ENCODE data around the gene HOXA6. TPM values are rescaled to one million over a fixed set of nuclear protein-coding genes. Genes with fewer than 3 reads are reported as not detected.

Gene HOXA6
- total RNA-seq, 1 donor from 2014 or later, result not detected

DNA sequence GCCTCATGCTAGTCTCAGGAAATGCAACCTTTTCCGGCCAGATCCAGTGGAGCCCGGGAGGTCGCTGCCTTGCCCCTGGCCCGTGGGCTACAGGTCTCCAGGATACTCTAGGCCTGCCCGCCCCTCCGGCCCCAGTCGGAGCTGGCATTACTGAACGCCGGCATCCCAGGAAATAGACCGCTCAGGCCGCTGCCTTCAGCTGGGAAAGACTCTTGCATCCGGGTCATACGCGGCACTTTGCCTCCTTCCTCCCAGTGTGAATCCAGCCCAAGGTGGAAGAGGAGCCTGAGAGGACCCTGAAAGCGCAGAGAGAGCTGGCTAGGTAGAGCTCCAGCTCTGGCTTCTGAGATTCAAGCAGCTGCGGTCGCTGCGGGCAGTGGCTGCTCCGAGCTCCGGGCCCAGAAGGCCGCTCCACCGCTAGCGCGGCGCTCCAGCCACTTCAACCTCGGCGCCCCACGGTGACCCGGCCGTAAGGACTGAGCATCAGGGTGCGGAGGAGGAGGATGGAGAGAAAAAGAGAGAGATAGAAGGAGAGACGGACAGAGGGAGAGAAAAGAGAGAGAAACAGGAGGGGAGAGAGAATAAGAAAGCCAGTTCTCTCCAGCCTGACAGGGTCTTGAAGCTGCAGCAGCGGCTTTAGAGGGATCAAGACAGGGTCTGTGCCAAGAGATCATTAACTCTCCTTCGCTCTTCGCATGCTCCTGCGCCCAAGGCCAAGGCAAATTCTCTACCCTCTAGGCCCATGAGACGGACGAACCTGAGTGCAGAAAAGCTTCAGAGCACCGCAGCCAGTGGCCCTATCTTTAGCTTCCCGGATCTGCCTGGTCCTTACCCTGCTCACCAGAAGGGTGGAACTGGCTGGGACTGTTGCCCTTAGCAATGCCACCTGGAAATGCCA, 28.3 kb upstream of the HOXA6 start:
- DNase-seq (no peak), ATAC-seq (ENCODE audit: poor library complexity) (no peak)
- intact Hi-C loops (cut with DNase I), result no loop called here

DNA sequence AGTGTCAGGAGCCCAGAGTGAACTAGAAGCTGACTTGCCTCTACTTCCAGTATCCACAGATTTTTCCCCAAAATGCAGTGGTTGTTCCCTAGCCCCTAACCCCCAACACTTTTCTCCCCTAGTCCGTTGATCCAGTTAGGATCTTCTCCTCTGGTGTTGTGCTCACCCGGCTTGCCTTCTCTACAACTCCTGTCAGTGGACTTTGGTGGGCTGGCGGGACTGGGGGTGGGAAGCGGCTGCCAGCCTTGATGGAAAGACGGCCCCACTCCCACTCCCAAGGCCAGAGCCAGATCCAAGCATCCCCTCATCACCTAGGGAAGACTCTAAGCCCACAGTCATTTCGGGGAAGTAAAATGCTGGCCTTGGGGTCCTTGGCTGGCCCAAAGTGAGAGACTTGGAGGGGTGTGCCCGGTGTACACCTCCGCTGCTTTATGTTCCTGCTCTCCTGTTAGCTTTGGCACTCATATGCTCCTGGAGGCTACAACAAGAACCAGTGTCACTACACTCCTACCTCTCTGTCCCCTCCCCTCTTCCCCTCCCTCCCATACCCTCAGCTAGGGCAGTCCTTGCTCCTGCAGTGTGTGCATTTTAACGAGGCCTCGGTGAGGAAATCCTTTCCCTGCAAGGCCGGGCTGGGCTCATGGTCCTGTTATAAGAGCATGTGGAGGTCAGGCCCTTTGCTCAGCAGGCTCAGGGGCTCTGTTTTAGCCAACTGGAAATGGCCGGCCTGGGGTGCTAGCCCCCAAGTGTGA, 27.5 kb upstream of the HOXA6 start:
- intact Hi-C loops (cut with DNase I), result no loop called here
- no peak for DNase-seq
- ATAC-seq (ENCODE audit: poor library complexity), result no peak

DNA sequence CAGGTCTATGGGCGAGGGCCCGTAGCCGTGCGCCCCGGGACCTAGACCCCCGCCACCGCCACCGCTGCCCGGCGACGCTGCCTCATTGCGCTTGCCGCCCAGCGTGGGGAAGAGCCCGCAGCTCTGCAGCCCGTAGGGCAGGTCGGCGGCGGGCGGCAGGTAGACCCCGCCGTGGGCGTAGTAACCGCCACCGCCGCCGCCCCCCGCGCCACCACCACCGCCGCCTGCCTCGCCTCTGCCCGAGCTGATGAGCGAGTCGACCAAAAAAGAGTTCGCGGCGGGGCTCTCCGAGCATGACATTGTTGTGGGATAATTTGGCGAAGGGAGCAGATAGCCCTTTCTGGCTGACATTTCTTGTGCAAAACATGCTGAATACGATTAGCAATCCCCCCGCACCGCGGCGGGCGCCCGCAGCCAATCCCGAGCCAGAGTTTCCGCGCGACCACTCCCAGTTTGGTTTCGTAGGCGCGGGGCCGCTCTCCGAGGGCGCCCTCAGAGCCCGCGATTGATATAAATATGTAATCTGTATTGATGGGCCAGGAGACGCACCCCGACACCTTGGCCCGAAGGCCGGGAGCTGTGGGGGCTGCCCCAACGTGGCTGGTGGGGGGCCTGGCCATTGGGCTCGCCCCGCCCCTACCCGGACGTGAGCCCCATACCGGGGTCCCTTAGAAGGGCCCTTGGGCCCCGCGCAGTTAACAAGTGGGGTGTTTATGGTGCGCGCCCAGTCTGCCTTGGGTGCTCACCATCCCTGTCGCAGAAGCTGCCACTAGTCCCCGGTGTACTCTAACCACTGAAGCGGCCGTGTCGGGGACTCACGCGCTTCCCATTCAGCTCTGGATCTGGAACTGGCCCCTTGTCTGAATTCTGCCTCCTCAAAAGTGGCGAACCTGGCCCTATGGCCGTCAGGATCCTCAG, 26.6 kb upstream of the HOXA6 start, which contains the start of gene HOXA10:
Gene HOXA10, minus strand, starts transcription at position 365 of the 918 bp plus-strand sequence. Its CDS starts 14 bp downstream, at position 351.
- DNase-seq, result no peak
- intact Hi-C loops (cut with DNase I), result no loop called here
- no peak for ATAC-seq (ENCODE audit: poor library complexity)

DNA sequence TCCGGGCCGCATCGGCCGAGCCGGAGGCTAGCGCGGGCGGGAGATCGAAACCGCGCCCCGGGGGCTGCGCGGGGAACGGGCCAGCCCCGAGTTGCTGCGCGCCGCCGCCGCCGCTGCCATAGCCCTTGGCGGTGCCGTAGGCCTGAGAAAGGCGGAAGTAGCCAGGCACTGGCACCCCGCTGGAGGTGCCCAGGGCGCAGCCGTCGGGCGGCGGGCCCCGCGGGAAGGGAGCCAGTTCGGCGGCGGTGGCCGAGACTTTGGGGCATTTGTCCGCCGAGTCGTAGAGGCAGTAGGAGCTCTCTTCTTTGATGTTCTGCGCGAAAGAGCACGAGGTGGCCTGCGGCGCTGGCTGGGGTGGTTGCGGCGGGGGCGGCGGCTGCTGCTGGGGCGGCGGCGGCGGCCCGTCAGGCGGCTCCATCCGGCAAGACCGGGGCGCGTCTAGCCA, 26.0 kb upstream of the HOXA6 start:
- intact Hi-C loops (cut with DNase I), result no loop called here
- ATAC-seq (ENCODE audit: poor library complexity) (peak; percentile 63), DNase-seq (no peak)

DNA sequence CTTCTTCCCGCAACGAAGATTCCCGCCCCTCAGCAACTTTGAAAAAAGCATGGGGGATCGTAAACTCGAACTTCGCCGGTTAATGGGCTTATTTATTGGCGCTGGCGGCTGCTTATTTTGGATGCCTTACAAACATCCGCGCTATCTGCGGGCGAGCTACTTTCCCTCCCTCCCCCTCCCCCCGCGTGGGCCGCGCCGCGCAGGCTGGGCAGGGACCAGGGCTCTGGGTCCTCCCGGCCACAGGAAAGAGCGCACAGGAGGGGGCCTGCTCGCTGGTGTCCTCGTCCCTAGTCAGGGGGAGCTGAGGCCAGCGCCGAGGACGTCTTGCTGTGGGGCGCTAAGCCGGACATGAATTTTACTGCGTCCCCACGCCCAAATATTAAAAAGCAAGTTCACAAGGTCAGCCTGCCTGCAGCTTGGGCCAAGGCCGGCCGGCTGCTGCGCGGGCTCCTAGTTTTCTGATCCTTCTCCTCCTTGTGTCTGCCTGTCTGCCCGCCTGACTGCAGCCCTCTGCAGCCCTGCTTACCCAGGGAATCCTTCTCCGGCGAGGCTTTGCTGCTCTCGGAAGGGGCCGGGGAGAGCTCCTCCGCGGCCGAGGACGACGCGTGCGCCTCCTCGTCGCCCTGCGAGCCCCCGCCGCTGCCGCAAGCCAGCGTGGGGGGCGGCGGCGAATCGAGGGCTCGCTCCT, 25.4 kb upstream of the HOXA6 start:
- intact Hi-C loops (cut with DNase I), result no loop called here
- no peak for DNase-seq
- ATAC-seq (ENCODE audit: poor library complexity), result peak; percentile 39

DNA sequence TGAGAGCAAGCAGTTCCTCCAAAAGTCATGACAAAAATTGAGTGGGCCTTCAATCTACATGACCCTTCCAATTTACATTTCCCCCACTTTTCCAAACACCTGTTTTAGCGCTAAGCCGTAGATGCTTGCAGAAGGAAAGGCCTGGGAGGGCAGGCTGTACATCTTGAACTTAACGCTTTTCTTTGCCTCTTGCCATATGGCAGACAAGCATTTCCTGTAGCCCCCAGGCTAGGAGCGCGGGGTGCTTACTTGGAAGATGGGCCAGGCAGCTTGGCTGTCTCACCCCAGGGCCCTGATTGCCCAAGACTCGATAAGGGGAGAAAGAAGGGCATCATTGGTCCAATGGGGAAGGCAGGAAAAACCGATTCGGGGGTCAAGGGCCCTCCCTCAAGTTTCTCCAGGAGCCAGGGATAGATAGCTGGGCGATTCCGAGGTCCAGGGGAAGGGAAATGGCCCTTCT, 24.8 kb upstream of the HOXA6 start:
- DNase-seq (no peak), ATAC-seq (ENCODE audit: poor library complexity) (no peak)
- intact Hi-C loops (cut with DNase I), result no loop called here

DNA sequence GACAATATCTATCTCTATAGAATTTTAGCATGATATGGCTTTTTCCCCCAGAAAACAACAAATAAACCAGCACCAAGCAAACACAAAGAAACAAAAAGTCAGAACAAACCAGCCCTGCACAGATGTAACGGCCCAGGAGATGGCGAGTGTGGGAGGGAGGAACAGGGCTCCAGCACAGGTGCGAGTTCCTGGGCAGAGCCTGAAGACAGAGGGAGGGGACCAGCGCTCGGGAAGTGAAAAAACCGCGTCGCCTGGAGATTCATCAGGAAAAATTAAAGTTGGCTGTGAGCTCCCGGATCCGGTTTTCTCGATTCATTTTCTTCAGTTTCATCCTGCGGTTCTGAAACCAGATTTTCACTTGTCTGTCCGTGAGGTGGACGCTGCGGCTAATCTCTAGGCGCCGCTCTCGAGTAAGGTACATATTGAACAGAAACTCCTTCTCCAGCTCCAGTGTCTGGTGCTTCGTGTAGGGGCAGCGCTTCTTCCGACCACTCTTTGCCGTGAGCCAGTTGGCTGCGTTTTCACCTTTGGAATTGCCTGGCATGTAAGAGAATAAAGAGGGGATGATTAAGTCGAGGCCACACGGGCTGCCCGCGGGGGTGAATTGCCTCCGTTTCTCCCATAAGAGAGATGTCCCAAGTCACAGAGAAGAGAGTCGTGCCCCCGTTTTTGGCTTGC, 24.2 kb upstream of the HOXA6 start:
- intact Hi-C loops (cut with DNase I), result no loop called here
- DNase-seq, result no peak
- no peak for ATAC-seq (ENCODE audit: poor library complexity)

DNA sequence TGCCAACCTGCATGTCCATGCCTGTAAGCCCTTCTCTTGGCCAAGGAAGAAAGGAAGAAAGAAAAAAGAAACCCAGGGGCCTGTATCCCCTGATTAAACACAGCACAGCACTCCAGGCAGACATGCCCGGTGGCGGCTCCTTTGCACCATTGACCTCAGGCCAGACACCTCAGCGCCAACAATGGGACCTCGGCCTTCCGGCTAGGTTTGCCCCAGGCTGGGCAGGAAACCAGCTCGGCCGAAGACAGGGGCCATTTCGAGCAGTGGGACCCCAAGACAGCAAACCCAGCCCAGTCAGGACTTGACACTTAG, 23.7 kb upstream of the HOXA6 start:
- no peak for DNase-seq
- ATAC-seq (ENCODE audit: poor library complexity), result no peak
- intact Hi-C loops (cut with DNase I), result no loop called here

DNA sequence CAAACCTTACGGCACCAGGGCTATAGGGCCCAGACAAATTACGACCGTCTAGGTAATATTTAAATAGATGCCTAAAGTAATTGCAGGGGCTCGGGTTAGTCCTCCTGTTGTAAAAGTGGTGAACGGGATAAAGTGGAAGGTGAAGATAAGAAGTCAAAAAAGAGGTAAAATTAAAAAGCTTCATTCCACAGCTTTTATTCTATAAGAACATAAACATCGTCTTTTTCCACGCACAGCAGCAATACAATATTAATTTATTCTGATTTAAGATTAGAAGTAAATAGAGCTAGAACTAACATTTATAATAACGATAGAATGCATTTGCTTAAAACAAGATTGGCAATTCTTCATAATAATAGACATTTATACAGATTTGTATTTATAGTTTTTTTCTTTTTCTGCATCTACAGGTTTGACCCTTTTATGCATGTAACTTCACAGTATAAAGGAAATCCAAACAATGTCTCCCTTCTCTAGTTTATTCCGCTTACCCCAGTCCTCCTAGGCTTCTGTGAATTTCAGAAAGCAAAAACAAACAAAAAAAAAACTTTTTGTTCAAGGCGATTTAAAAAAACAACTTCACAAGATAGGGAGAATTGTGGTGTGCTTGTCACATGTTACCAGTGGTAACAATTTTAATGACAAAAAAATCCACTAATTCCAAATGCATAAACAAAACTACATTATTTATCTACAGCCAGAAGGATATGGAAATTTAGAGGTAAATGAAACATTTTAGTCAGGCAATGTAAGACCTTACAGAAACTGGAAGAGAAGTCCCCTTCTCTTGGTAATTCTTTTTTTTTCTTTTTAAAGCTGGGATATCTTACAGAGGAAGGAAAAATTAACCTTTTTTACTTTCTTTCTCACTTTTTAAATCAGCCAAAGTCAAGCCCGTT, 23.1 kb upstream of the HOXA6 start:
- DNase-seq (no peak), ATAC-seq (ENCODE audit: poor library complexity) (no peak)
- intact Hi-C loops (cut with DNase I), result no loop called here

DNA sequence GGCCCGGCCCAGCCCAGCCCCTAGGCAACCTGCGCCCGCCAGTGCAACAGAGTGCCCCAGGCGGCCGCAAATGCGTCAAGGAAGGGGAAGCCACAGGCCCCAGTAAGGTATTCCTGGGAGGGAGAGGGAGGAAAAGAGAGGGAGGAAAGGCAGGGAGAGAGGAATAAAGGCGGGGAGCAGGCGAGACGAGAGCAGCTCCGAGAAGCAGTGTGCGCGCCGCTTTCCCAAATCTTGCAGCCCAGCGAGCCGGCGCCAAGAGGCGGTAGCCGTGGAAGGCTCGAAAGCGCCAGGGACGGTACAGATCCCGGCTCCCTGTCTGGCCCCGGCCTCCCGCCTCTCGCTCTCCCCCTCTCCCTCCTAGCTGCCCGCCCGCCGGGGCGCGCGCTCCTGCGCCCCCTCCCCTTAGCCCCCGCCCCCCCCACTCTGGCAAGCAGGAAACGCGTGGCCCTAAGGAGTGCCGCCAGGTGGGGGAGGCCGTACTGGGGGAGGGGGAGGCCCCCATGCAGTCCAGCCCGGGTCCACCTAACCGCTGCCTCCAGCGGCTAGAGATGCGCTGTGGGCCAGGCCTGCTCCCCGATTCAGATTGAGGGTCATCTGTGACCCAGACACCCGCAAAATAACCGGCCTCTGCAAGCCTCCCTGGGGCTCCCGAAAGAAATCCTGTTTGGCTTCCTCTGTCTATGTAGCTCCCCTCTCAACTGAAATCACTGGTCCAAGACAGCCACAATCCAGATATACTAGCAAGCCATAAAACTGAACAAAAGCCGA, 22.3 kb upstream of the HOXA6 start:
- ATAC-seq (ENCODE audit: poor library complexity) (no peak), DNase-seq (peak; percentile 22)
- intact Hi-C loops (cut with DNase I), result loop anchor here (10.0 kb wide), 1 partner anchor 1275 kb away; no protein-coding TSS in a partner anchor

DNA sequence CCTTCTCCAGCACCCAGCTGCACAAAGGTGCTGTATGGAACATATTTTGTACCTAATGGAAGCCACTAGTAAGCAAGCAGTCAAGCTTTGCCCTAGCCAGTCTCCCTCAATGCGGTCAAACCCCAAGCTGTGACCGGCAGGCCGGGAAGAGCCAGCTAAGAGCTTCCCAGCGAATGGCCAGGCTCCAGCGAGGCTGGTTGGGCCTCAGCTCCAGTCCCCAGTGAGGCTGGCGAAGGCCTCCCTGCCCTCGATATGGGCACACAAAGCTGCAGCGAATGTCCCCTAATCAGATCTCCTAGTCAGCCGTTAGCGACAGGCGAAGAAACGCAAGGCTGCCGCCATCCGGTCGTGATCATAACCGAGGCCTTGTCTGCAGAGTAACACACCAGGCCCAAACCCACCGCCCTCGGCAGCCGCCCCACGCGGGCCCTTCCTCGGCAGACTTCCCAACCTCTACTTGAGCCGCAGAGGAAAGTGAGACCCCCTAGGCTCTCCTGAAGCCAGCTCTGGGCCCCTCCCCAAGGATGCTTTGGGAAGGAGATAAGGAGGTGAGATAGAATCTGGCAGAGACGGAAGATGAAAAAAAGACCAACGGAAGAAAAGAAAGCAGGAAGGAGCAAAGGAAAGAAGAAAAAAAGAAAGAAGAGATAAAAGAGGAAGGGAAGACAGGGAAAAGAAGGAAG, 20.8 kb upstream of the HOXA6 start:
- DNase-seq (peak; percentile 29), ATAC-seq (ENCODE audit: poor library complexity) (no peak)
- intact Hi-C loops (cut with DNase I), result loop anchor here (10.0 kb wide), 1 partner anchor 1274 kb away; no protein-coding TSS in a partner anchor

DNA sequence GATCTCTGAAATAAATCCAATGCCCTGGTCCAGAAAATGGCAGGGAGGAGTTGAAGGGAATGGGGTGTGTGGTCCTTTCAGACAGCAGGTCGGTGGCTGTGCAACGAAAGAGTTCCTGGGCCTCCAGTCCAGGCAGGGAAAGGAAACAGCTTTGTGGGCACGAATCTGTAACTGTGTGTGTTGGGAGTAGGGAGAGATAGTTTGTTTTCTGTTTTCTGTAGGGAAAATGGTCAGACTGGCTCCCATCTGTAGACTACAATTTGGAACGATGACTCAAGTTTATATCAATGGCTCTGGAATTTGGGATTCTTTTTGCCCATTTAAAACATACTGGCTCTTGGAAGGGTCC, 20.3 kb upstream of the HOXA6 start:
- no peak for DNase-seq
- ATAC-seq (ENCODE audit: poor library complexity), result no peak
- intact Hi-C loops (cut with DNase I), result loop anchor here (10.0 kb wide), 1 partner anchor 1273 kb away; no protein-coding TSS in a partner anchor

DNA sequence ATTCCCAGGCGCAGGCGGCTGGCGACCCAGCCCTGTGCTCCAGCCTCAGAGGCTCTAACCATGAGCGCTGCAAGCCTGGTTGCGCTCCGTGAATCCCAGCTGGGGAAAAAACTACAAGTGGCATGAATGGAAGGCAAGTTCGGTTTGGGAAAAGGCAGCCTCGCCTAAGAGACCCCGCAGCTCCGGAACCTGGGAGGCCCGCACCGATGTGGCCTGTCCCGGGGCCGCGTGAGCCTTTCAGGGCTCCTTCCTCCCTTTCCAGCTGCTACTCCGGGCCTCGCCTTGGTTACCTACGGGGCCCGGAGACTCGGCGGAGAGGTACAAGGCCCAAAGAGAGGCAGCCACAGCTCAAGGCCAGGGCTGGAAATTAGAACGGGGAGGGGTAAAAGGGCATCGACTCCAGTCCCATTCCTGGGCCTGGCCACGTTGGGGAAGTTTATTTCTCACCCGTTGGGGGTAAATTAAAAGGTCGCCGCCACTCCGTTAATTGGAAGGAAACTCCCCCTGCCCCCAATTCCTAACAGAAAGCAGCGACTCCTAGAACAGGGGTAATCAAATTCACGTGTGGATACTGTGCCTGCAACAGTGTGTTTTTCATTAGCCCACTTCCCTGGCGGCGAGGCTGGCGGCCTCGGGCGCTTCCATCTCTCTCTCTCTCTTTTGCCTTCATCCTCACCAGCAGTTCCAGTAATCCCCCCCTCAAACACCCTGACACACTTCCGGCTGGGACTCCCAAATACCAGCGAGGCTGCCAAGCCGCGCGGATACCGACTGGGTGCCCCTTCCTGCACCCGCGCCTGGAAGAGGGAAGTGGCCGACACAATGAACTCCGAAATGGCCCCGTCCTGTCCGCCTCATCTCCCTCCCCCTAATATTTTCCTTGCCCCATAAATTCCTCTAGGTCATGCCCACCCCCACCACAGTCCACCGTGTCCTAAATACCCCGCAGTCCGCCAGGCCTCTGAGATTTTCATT, 19.2 kb upstream of the HOXA6 start:
- peak; percentile 35 for DNase-seq
- no peak for ATAC-seq (ENCODE audit: poor library complexity)
- intact Hi-C loops (cut with DNase I), result loop anchor here (10.0 kb wide), 1 partner anchor 1272 kb away; no protein-coding TSS in a partner anchor

DNA sequence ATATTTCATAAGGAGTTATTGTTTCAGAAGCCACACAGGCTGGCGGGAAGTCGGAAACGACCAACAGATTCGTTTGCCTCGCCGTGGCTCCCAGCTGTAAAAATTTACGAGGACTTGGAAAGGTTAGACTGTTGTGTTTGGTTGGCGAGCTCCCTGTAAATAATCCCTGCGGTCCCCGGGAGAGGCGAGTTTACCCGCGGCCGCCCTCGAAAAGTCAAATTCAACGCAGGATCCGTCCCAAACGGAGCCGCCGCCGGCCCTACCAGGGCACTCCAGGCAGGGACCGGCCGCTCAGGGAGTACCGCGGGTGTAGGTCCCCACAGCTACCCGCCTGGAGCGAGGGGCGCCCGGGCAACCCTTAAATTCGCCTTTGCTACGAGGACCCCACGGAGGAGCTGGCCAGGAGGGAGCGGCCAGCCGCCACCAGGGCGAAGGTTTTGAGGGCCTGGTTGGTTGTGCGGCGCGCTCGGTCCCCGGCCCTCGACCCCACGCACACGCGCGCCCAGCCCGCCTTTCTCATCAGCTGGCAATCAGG, 18.5 kb upstream of the HOXA6 start:
- DNase-seq, result peak; percentile 37
- intact Hi-C loops (cut with DNase I), result loop anchor here (10.0 kb wide), 1 partner anchor 1271 kb away; no protein-coding TSS in a partner anchor
- no peak for ATAC-seq (ENCODE audit: poor library complexity)

Measured in Right ventricle myocardium superior (tissue), 1 donor.